H7 (cell line): Measurements from ENCODE around the gene PDIA2. TPM values are rescaled to one million over a fixed set of nuclear protein-coding genes. Genes with fewer than 3 reads are reported as not detected.
A peak's percentile ranks its signal among the peaks of the same experiment; 100 is the strongest.
"Not testable (repeated sequence)": the region's sequence is repeated elsewhere in the genome, so short reads cannot be mapped to it uniquely, and the experiment has no call there.

Experiments used
- DNase-seq: peaks from one replicate; pipeline ENCODE4 v3.0.0; 2012
- H3K27me3 ChIP-seq: 2 replicates; pipeline ENCODE4 v1.6.0; 2011; ENCODE audit warnings: mild to moderate bottlenecking, low read length; ENCODE audit not compliant: control insufficient read depth, insufficient read depth
- H3K36me3 ChIP-seq: replicated peaks from 2 replicates; pipeline ENCODE4 v1.5.1; 2011; ENCODE audit warnings: low read length; ENCODE audit not compliant: control insufficient read depth, insufficient read depth
- H3K4me3 ChIP-seq: 2 replicates; pipeline ENCODE4 v1.5.1; 2011; ENCODE audit warnings: low read depth, mild to moderate bottlenecking, control low read depth, low read length, moderate library complexity; ENCODE audit not compliant: insufficient read depth
- total RNA-seq: library from RNA; depleted of rRNA; stranded (reverse); fragments of >200 nt; shearing (Covaris generic); gene quantifications from 2 replicates; pipeline ENCODE4 v1.2.3, GENCODE V29; 2014

Gene PDIA2
- total RNA-seq, 1 experiment from 2014 or later, result 2.1 TPM

DNA sequence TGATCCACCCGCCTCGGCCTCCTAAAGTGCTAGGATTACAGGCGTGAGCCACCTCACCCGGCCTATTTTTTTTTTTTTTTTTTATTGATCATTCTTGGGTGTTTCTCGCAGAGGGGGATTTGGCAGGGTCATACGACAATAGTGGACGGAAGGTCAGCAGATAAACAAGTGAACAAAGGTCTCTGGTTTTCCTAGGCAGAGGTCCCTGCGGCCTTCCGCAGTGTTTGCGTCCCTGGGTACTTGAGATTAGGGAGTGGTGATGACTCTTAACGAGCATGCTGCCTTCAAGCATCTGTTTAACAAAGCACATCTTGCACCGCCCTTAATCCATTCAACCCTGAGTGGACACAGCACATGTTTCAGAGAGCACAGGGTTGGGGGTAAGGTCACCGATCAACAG, 24.9 kb upstream of the PDIA2 start:
- not testable (repeated sequence) for H3K4me3 ChIP-seq, DNase-seq, H3K27me3 ChIP-seq
- peaks cover 11% of the 10 kb centered on the region for H3K36me3 ChIP-seq

DNA sequence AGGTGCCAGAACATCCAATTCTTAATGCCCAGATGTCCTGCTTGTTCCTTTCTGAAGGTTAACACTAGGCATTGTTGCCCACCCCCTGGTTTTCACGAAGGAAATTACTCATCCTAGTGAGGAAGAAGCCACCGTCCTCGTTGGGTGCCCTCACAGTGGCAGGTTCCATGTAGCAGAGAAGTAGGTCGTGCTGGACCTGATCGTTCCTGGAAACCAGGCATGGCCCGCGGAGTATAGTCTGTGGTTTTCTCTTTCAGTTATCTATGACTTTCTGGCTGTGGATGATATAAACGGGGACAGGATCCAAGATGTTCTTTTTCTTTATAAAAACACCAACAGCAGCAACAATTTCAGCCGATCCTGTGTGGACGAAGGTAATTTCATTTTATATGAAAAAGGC, 23.7 kb upstream of the PDIA2 start:
- DNase-seq, result no peak
- Histone ChIP-seq H3K27me3 (no peaks in the 10 kb centered on the region), H3K4me3 (no peak overlapping the region), H3K36me3 (peaks cover 10% of the 10 kb centered on the region)

DNA sequence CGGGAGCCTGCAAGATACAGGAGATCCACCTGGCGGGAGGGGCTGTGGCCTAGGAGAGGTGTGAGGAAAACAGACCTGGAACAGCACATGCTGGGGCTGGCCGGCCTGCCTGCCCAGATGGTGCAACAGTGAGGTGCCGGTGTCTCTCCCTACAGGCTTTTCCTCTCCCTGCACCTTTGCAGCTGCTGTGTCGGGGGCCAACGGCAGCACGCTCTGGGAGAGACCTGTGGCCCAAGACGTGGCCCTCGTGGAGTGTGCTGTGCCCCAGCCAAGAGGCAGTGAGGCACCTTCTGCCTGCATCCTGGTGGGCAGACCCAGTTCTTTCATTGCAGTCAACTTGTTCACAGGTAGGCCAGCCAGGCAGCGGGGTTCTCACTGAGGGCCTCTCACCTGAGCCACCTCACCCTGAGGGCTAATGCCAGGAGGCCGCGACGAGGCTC, 23.1 kb upstream of the PDIA2 start:
- Histone ChIP-seq H3K4me3 (no peak overlapping the region), H3K36me3 (peaks cover 8% of the 10 kb centered on the region), H3K27me3 (no peaks in the 10 kb centered on the region)
- peak; percentile 50 for DNase-seq

DNA sequence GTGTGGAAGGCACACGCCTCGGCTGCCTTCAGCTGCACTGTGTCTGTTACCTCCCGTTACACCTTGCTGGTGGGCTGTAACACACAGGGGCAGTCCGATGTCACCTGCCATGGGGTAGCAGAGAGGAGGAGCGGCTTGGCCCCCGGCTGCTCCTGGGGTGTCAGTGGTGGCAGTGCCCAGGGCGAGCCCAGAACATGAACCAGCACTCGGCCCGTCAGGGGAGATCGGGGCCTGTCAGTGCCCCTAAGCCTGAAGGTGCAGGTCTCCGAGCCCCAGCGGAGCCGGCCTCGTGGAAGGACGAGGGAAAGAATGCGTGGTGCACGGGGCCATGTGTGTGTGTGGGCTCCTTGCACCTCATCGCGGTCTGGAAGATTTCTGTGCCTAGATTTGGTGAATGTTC, 22.6 kb upstream of the PDIA2 start:
- no peak for DNase-seq
- peaks cover 8% of the 10 kb centered on the region for H3K36me3 ChIP-seq
- no peak overlapping the region for H3K4me3 ChIP-seq
- no peaks in the 10 kb centered on the region for H3K27me3 ChIP-seq

DNA sequence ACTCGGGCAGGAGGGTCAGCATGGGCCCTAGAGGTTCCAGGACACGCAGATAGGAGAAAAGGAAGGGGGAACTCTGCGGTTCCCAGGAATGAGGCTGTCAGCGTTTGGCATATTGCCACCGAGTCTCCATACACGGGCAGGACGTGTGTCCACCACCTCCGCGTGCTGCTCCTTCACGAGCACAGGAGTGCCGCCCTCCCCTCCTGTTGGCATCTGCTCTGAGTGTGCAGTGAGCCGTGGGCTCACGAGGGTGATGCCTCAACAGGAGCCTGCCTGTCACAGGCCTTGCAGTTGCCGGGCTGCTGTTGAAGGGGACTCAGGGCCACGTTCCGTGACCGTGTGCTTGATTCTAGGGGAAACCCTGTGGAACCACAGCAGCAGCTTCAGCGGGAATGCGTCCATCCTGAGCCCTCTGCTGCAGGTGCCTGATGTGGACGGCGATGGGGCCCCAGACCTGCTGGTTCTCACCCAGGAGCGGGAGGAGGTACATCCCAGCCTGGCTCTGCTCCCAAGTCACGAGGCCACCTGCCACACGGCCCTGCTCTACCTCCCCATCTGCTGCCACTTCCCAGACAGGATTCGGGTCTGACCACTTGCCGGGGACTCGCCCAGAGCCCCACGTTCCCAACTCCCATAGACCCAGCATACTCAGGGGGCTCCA, 21.8 kb upstream of the PDIA2 start:
- DNase-seq, result no peak
- no peaks in the 10 kb centered on the region for H3K27me3 ChIP-seq
- H3K4me3 ChIP-seq, result no peak overlapping the region
- peaks cover 8% of the 10 kb centered on the region for H3K36me3 ChIP-seq

DNA sequence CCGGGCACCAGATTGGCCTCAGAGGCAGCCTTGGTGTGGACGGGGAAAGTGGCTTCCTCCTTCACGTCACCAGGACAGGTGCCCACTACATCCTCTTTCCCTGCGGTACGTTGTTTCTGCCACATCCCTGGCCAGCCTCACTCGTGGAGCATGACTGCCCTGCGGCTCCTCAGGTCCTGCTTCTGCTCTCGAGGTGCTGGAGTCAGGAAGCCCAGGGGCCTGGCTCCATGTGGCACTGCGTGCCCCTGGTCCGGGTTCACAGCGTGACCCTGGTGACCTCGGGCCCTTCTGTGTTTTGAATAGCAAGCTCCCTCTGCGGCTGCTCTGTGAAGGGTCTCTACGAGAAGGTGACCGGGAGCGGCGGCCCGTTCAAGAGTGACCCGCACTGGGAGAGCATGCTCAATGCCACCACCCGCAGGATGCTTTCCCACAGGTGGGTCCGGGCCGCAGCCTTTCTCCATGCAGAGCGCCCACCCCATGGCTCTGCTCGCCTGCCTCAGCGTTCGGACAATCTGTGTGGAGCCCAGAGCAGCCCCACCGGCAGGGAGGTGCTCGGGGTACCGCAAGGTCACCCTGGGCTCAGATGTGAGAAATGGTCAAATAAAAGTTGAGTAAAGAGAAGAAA, 20.7 kb upstream of the PDIA2 start:
- Histone ChIP-seq H3K27me3 (no peaks in the 10 kb centered on the region), H3K36me3 (peaks cover 8% of the 10 kb centered on the region), H3K4me3 (no peak overlapping the region)
- peak; percentile 46 for DNase-seq

DNA sequence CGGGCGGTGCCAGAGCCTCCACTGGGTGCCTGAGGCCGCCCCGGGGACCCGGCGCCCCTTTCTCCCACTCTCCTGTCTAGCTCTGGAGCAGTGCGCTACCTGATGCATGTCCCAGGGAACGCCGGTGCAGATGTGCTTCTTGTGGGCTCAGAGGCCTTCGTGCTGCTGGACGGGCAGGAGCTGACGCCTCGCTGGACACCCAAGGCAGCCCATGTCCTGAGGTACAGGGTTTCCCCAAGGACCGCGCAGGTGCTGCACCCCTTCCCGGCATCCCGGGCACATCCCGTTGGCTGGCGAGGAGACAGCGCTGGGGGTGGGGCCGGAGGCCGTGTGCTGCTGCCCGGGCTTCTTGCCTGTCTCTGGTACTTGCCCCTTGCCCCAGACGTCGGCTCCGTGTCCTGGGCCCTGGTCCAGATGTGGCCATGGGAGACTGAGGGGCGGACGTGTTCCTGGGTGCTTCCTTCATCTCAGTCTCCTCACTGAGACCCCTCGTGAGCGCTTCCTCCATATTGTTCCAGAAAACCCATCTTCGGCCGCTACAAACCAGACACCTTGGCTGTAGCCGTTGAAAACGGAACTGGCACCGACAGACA, 19.7 kb upstream of the PDIA2 start:
- Histone ChIP-seq H3K4me3 (no peak overlapping the region), H3K27me3 (no peaks in the 10 kb centered on the region), H3K36me3 (peaks cover 8% of the 10 kb centered on the region)
- DNase-seq, result peak; percentile 34

DNA sequence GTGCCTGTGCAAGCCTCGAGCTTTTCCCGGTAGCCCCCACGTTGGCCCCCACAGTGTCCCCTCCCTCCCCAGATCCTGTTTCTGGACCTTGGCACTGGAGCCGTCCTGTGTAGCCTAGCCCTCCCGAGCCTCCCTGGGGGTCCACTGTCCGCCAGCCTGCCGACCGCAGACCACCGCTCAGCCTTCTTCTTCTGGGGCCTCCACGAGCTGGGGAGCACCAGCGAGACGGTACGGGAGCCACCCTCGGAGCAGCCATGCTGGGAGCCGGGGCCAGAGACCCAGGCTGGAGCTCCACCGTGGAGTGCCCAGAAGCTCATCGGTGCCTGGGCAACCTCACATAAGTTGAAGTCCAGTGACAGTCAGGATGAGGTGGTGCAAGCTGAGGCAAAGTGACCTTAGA, 19.0 kb upstream of the PDIA2 start:
- no peak for DNase-seq
- H3K27me3 ChIP-seq, result no peaks in the 10 kb centered on the region
- H3K4me3 ChIP-seq, result no peak overlapping the region
- peaks cover 8% of the 10 kb centered on the region for H3K36me3 ChIP-seq

DNA sequence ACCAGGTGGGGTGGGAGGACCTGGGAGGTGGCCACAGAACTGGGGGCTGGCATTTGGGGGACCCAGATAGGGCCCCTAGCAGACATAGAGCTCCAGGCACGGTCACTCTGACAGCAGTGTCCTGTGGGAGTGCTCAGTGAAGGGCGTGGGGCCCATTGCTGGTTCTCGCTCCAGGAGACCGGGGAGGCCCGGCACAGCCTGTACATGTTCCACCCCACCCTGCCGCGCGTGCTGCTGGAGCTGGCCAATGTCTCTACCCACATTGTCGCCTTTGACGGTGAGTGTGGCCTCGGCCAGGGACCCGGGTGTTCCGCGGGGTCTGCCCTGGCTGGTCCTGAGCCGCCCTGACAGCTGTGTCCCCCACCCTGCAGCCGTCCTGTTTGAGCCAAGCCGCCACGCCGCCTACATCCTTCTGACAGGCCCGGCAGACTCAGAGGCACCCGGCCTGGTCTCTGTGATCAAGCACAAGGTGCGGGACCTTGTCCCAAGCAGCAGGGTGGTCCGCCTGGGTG, 18.5 kb upstream of the PDIA2 start:
- no peak overlapping the region for H3K4me3 ChIP-seq
- DNase-seq, result peak; percentile 38
- H3K36me3 ChIP-seq, result peaks cover 8% of the 10 kb centered on the region
- H3K27me3 ChIP-seq, result no peaks in the 10 kb centered on the region

DNA sequence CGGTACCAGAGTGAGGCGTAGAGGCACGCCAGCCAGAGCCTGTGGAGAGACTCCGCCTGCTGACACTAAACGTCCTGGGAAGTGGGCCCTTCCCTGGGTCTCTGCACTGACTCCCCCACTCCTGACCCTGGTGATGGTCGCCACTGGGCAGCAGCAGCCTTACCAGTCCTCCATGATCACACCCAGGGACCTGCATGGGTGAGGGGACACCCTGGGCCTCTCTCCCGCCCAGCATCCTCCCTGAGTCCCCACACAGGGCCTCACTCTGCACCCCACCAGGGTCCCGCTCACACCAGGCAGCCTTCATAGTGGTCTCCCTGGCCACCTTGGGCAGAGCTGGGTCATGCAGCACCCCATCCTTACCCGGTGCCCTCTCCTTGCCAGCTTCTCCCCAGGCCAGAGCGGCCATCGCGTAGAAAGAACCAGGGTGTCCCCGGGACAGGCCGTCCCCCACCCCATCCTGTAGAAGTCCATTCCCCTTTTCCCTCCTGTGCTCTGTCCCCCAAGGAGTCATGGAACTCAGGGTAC, 17.9 kb upstream of the PDIA2 start:
- H3K36me3 ChIP-seq, result peaks cover 6% of the 10 kb centered on the region
- no peak for DNase-seq
- no peaks in the 10 kb centered on the region for H3K27me3 ChIP-seq
- H3K4me3 ChIP-seq, result no peak overlapping the region

DNA sequence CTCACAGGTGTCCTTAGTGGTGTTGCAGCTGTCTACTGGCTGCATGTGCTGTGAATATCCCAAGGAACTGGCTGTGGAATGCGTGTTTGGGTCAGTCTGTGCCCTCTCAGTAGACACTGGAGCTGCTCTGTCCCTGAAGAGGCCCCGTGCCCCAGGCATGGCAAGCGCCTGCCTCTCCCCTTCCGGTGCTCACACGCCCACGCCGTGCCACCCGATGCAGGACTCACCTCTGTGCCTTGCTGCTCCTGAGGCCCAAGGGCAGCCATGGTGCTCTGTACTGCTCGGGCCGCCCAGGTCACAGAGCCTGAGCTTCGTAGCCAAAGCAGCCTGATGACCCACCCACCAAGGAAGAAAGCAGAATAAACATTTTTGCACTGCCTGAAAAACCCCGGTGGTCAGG, 17.3 kb upstream of the PDIA2 start:
- Histone ChIP-seq H3K27me3 (no peaks in the 10 kb centered on the region), H3K4me3 (no peak overlapping the region), H3K36me3 (peaks cover 4% of the 10 kb centered on the region)
- DNase-seq, result peak; percentile 38

DNA sequence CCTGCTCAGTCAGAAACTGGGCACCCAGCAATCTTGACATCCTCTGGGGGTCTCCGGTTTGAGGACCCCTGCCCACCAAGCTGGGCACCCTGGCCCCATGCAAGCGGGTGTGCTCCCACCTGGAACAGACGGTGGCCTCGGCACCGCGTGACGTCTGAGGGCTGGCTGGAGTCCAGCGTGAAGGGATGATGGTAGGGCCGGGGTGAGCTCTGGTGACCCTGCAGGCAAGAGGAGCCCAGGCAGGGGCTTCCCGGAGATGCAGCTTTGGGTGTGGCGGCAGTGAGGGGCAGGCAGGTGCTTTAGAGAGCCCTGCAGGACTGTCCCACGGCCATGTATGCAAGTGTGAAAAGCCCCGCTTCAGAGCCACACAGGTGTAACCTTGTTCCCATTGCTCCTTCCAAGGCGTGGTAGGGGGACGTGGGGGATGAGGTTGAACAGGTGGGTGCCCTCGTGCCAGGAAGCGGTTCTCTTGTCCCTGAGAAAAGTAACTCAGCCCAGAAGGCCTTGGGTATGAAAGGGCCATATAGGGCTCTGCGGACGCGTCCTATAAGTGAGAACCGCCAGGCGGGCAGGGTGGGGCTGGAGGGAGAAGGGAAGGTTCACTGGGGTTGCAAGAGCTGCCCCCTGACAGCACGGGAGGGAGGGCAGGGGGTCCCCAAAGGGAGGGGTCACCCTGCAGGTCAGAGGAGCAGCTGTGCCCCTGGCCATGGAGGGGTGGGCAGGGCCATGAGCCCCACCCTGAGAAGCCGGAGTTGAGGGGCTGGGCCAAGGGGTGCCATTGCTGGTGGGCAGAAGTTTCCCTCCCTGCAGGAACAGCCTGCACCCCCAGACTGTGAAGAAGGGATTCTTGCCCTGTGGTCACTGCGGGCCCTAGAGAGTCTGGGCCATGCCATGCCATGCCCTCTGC, 16.5 kb upstream of the PDIA2 start:
- no peaks in the 10 kb centered on the region for H3K27me3 ChIP-seq
- H3K4me3 ChIP-seq, result no peak overlapping the region
- peaks cover 4% of the 10 kb centered on the region for H3K36me3 ChIP-seq
- DNase-seq, result no peak

DNA sequence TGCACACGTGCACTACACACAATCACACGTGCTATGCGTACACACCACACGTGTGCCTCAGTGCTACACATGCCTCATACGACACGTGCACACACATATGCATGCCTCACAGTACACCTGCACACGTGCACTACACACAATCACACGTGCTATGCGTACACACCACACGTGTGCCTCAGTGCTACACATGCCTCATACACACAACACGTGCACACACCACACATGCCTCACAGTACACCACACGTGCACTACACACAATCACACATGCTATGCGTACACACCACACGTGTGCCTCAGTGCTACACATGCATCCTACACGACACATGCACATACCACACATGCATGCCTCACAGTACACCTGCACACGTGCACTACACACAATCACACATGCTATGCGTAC, 15.4 kb upstream of the PDIA2 start:
- not testable (repeated sequence) for DNase-seq, H3K27me3 ChIP-seq, H3K4me3 ChIP-seq, H3K36me3 ChIP-seq
